ENCODE measurements around the gene HIVEP3. TPM values are rescaled to one million over a fixed set of nuclear protein-coding genes. Genes with fewer than 3 reads are reported as not detected.

Gene HIVEP3
- total and polyA plus RNA-seq, 3 experiments from 2014 or later, result 15.1 to 24.0 (median 23.0) TPM

- H3K27ac Mint-ChIP-seq, result no peak overlapping the region
- H3K9me3 Mint-ChIP-seq, result peaks cover 0 to 2% (median 0%) of the 10 kb centered on the region in 5 donors
- peaks cover 10 to 28% (median 11%) of the 10 kb centered on the region in 3 donors for H3K4me1 Mint-ChIP-seq
- CTCF ChIA-PET, result interaction anchor here (1.5 kb wide), 1 partner anchor 32 kb away, joined by 4 read pairs; no protein-coding TSS in a partner anchor
- Histone ChIP-seq H3K4me1 (ENCODE audit: insufficient read depth, low read length) (peaks cover 7% of the 10 kb centered on the region), H3K27me3 (ENCODE audit: insufficient read depth, low read length, poor library complexity, severe bottlenecking) (no peaks in the 10 kb centered on the region), H3K9me3 (ENCODE audit: low read length) (no peaks in the 10 kb centered on the region), H3K4me3 (ENCODE audit: low read length) (no peak overlapping the region), H3K36me3 (ENCODE audit: insufficient read depth, low read length) (no peaks in the 10 kb centered on the region), H3K27ac (ENCODE audit: low read depth, low read length) (no peak overlapping the region)
- no peaks in the 10 kb centered on the region for H3K27me3 Mint-ChIP-seq
- DNase-seq, result no peak
- H3K36me3 Mint-ChIP-seq, result peaks cover 3 to 24% (median 15%) of the 10 kb centered on the region in 3 donors
- POLR2A ChIA-PET, result no interaction called here
- no peak overlapping the region for H3K4me3 Mint-ChIP-seq
Measured at GRCh38 chr1:41860214-41860613, 58.5 kb downstream of the HIVEP3 start.

DNA sequence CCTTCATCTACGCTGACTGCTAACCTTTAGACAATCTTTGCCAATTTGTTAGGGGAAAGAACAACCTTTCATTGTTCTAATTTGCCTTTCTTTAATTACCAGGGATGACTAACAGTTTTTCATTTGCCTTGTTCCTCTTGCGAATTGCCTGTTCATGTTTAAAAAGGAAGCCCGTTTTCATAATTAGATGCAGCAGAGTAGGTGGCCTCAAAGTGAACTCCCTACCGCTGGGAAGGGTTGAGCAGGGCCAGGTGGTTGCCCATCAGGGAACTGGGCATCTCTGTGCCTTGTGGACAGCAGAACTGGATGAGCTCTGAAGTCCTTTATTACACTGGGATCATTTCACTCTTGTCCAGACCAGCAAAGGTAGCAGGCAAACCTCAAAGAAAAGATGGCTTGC, 59.0 kb downstream of the HIVEP3 start:
- ChIA-PET CTCF (interaction anchor here (1.5 kb wide), 1 partner anchor 32 kb away, joined by 4 read pairs; no protein-coding TSS in a partner anchor), POLR2A (no interaction called here)
- Mint-ChIP-seq H3K36me3 (peaks cover 3 to 24% (median 13%) of the 10 kb centered on the region in 3 donors), H3K27me3 (no peaks in the 10 kb centered on the region), H3K4me3 (no peak overlapping the region), H3K4me1 (peaks cover 10 to 25% (median 11%) of the 10 kb centered on the region in 3 donors), H3K27ac (no peak overlapping the region), H3K9me3 (peaks cover 0 to 2% (median 0%) of the 10 kb centered on the region in 5 donors)
- Histone ChIP-seq H3K4me3 (ENCODE audit: low read length) (no peak overlapping the region), H3K36me3 (ENCODE audit: insufficient read depth, low read length) (no peaks in the 10 kb centered on the region), H3K27me3 (ENCODE audit: insufficient read depth, low read length, poor library complexity, severe bottlenecking) (no peaks in the 10 kb centered on the region), H3K9me3 (ENCODE audit: low read length) (no peaks in the 10 kb centered on the region), H3K27ac (ENCODE audit: low read depth, low read length) (no peak overlapping the region), H3K4me1 (ENCODE audit: insufficient read depth, low read length) (peaks cover 7% of the 10 kb centered on the region)
- DNase-seq, result no peak

DNA sequence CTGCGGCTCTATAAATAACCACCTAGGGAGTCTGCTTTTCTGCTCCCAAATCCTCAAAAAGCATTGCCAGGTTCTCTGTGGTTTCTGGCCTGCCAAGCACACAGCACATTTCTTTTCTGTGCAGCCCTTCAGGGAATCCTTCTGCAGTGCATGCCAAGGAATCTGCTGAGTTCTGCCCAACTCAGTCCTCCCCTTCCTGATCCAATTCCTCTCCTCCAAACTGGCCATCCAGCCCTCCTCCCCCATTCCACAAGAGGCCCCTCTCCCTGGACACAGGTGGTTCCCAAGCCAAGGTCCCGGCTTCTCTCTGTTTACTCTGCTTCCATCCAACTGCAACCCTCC, 61.8 kb downstream of the HIVEP3 start:
- Histone ChIP-seq H3K36me3 (ENCODE audit: insufficient read depth, low read length) (no peaks in the 10 kb centered on the region), H3K9me3 (ENCODE audit: low read length) (no peaks in the 10 kb centered on the region), H3K4me3 (ENCODE audit: low read length) (no peak overlapping the region), H3K27ac (ENCODE audit: low read depth, low read length) (no peak overlapping the region), H3K4me1 (ENCODE audit: insufficient read depth, low read length) (no peaks in the 10 kb centered on the region), H3K27me3 (ENCODE audit: insufficient read depth, low read length, poor library complexity, severe bottlenecking) (no peaks in the 10 kb centered on the region)
- peak overlapping the region in 1 of 8 donors; percentile 74 for H3K27ac Mint-ChIP-seq
- no peaks in the 10 kb centered on the region for H3K27me3 Mint-ChIP-seq
- H3K9me3 Mint-ChIP-seq, result peaks cover 0 to 2% (median 0%) of the 10 kb centered on the region in 5 donors
- peaks cover 0 to 14% (median 0%) of the 10 kb centered on the region in 3 donors for H3K4me1 Mint-ChIP-seq
- ChIA-PET CTCF (no interaction called here), POLR2A (no interaction called here)
- H3K36me3 Mint-ChIP-seq, result peaks cover 9 to 18% (median 12%) of the 10 kb centered on the region in 3 donors
- no peak for DNase-seq
- H3K4me3 Mint-ChIP-seq, result no peak overlapping the region

DNA sequence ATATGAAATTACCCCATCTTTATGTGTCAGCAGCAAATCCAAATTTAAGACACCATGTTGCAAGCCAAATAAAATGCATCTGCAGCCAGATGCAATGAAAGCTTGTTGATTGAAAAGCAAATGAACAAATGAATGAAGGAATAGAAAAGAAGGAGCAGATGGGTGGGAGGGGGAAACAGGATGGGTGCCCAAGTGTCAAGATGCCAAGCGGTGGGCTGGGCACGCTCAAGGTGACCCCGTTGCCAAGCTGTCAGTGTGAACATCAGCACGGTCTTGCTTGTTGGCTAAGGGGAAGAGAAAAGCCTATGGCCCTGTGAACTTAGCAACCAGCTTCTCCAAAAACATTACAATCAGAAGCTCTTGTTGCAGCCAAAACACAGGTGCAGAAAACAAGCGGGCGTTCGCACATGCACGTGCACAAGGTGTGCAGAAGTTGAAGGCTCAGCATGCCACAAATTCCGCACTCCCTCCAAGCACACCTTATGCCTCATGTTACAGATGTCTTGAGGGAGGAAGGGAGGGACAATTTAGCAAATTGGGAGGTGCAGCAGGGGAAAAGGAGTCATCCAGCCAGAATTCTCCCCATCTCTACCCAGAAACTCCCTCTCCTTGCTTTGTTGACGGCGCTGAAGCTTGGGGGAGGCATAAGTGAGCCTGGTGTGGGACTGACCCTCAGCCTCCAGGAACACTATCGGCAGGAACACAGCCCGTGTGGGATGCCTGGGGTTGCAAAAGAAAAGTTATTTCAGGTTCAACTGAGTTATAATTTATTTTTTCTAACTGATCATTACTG, 62.4 kb downstream of the HIVEP3 start:
- H3K4me3 ChIP-seq (ENCODE audit: low read length), result no peak overlapping the region
- CTCF ChIA-PET, result no interaction called here
- no peaks in the 10 kb centered on the region for H3K9me3 ChIP-seq (ENCODE audit: low read length)
- Mint-ChIP-seq H3K27me3 (no peaks in the 10 kb centered on the region), H3K4me1 (peaks cover 2 to 8% (median 4%) of the 10 kb centered on the region in 3 donors), H3K4me3 (peak overlapping the region in 1 of 7 donors; percentile 30), H3K9me3 (peaks cover 0 to 2% (median 0%) of the 10 kb centered on the region in 5 donors), H3K27ac (no peak overlapping the region), H3K36me3 (peaks cover 9 to 14% (median 10%) of the 10 kb centered on the region in 3 donors)
- POLR2A ChIA-PET, result no interaction called here
- no peaks in the 10 kb centered on the region for H3K4me1 ChIP-seq (ENCODE audit: insufficient read depth, low read length)
- DNase-seq, result no peak
- no peaks in the 10 kb centered on the region for H3K36me3 ChIP-seq (ENCODE audit: insufficient read depth, low read length)
- no peaks in the 10 kb centered on the region for H3K27me3 ChIP-seq (ENCODE audit: insufficient read depth, low read length, poor library complexity, severe bottlenecking)
- no peak overlapping the region for H3K27ac ChIP-seq (ENCODE audit: low read depth, low read length)

GRCh38 chr1:41855713-41856112, 63.0 kb downstream of the HIVEP3 start:
- peaks cover 5 to 11% (median 7%) of the 10 kb centered on the region in 3 donors for H3K4me1 Mint-ChIP-seq
- Histone ChIP-seq H3K9me3 (ENCODE audit: low read length) (no peaks in the 10 kb centered on the region), H3K4me3 (ENCODE audit: low read length) (no peak overlapping the region), H3K27ac (ENCODE audit: low read depth, low read length) (no peak overlapping the region), H3K4me1 (ENCODE audit: insufficient read depth, low read length) (no peaks in the 10 kb centered on the region), H3K27me3 (ENCODE audit: insufficient read depth, low read length, poor library complexity, severe bottlenecking) (no peaks in the 10 kb centered on the region), H3K36me3 (ENCODE audit: insufficient read depth, low read length) (no peaks in the 10 kb centered on the region)
- H3K36me3 Mint-ChIP-seq, result peaks cover 9 to 11% (median 10%) of the 10 kb centered on the region in 3 donors
- peaks cover 0 to 2% (median 0%) of the 10 kb centered on the region in 5 donors for H3K9me3 Mint-ChIP-seq
- ChIA-PET POLR2A (no interaction called here), CTCF (no interaction called here)
- no peaks in the 10 kb centered on the region for H3K27me3 Mint-ChIP-seq
- H3K27ac Mint-ChIP-seq, result no peak overlapping the region
- H3K4me3 Mint-ChIP-seq, result no peak overlapping the region
- DNase-seq, result no peak

DNA sequence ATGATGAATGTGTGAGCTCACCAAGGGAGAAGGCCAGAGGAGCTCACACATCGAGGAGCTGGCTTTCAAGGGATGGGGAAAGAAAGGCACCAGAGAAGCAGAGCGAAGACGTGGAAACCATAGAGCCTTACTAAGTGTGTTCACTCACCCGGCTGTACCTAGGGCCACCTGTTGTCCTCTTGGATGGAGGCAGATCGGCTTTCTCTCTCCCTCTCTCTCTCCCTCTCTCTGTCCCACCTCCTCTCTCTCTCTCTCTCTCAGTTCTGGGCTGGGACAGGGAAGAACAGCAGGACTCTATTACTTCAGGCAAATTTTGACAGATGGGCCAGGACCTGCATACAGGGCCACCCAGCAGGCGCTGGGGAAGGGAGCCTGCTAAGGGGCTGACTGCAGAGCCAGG, 64.8 kb downstream of the HIVEP3 start:
- no peaks in the 10 kb centered on the region for H3K9me3 ChIP-seq (ENCODE audit: low read length)
- Mint-ChIP-seq H3K36me3 (peaks cover 9 to 10% (median 10%) of the 10 kb centered on the region in 3 donors), H3K27me3 (no peaks in the 10 kb centered on the region), H3K9me3 (peaks cover 0 to 2% (median 0%) of the 10 kb centered on the region in 5 donors), H3K27ac (peak overlapping the region in 1 of 8 donors; percentile 81), H3K4me1 (peaks cover 16 to 28% (median 16%) of the 10 kb centered on the region in 3 donors), H3K4me3 (no peak overlapping the region)
- no peaks in the 10 kb centered on the region for H3K36me3 ChIP-seq (ENCODE audit: insufficient read depth, low read length)
- no peaks in the 10 kb centered on the region for H3K27me3 ChIP-seq (ENCODE audit: insufficient read depth, low read length, poor library complexity, severe bottlenecking)
- no peak for DNase-seq
- ChIA-PET CTCF (no interaction called here), POLR2A (no interaction called here)
- no peaks in the 10 kb centered on the region for H3K4me1 ChIP-seq (ENCODE audit: insufficient read depth, low read length)
- H3K4me3 ChIP-seq (ENCODE audit: low read length), result no peak overlapping the region
- no peak overlapping the region for H3K27ac ChIP-seq (ENCODE audit: low read depth, low read length)

- CTCF ChIA-PET, result no interaction called here
Measured at GRCh38 chr1:41852091-41852490, 66.6 kb downstream of the HIVEP3 start.

GRCh38 chr1:41851589-41851988, 67.1 kb downstream of the HIVEP3 start:
- peaks cover 7 to 21% (median 11%) of the 10 kb centered on the region in 3 donors for H3K36me3 Mint-ChIP-seq
- Histone ChIP-seq H3K4me3 (ENCODE audit: low read length) (no peak overlapping the region), H3K27me3 (ENCODE audit: insufficient read depth, low read length, poor library complexity, severe bottlenecking) (no peaks in the 10 kb centered on the region), H3K27ac (ENCODE audit: low read depth, low read length) (no peak overlapping the region), H3K4me1 (ENCODE audit: insufficient read depth, low read length) (no peaks in the 10 kb centered on the region), H3K36me3 (ENCODE audit: insufficient read depth, low read length) (no peaks in the 10 kb centered on the region), H3K9me3 (ENCODE audit: low read length) (no peaks in the 10 kb centered on the region)
- H3K4me3 Mint-ChIP-seq, result no peak overlapping the region
- POLR2A ChIA-PET, result no interaction called here
- CTCF ChIA-PET, result no interaction called here
- H3K4me1 Mint-ChIP-seq, result peaks cover 21 to 35% (median 24%) of the 10 kb centered on the region in 3 donors
- H3K9me3 Mint-ChIP-seq, result peaks cover 0 to 2% (median 0%) of the 10 kb centered on the region in 5 donors
- H3K27ac Mint-ChIP-seq, result peak overlapping the region in 1 of 8 donors; percentile 11
- H3K27me3 Mint-ChIP-seq, result no peaks in the 10 kb centered on the region
- no peak for DNase-seq

More at GRCh38 chr1:41852091-41852490, 66.6 kb downstream of the HIVEP3 start:
- Histone ChIP-seq H3K4me1 (ENCODE audit: insufficient read depth, low read length) (no peaks in the 10 kb centered on the region), H3K9me3 (ENCODE audit: low read length) (no peaks in the 10 kb centered on the region), H3K4me3 (ENCODE audit: low read length) (no peak overlapping the region), H3K27ac (ENCODE audit: low read depth, low read length) (no peak overlapping the region), H3K27me3 (ENCODE audit: insufficient read depth, low read length, poor library complexity, severe bottlenecking) (no peaks in the 10 kb centered on the region), H3K36me3 (ENCODE audit: insufficient read depth, low read length) (no peaks in the 10 kb centered on the region)
- POLR2A ChIA-PET, result no interaction called here
- Mint-ChIP-seq H3K9me3 (peaks cover 0 to 2% (median 0%) of the 10 kb centered on the region in 5 donors), H3K27ac (no peak overlapping the region), H3K4me3 (no peak overlapping the region), H3K27me3 (no peaks in the 10 kb centered on the region), H3K4me1 (peaks cover 18 to 30% (median 20%) of the 10 kb centered on the region in 3 donors), H3K36me3 (peaks cover 7 to 16% (median 11%) of the 10 kb centered on the region in 3 donors)
- DNase-seq, result no peak
